ENCODE measurements around the gene GALNS.
"Not testable (repeated sequence)": the region's sequence is repeated elsewhere in the genome, so short reads cannot be mapped to it uniquely, and the experiment has no call there.

The GALNS gene

DNA sequence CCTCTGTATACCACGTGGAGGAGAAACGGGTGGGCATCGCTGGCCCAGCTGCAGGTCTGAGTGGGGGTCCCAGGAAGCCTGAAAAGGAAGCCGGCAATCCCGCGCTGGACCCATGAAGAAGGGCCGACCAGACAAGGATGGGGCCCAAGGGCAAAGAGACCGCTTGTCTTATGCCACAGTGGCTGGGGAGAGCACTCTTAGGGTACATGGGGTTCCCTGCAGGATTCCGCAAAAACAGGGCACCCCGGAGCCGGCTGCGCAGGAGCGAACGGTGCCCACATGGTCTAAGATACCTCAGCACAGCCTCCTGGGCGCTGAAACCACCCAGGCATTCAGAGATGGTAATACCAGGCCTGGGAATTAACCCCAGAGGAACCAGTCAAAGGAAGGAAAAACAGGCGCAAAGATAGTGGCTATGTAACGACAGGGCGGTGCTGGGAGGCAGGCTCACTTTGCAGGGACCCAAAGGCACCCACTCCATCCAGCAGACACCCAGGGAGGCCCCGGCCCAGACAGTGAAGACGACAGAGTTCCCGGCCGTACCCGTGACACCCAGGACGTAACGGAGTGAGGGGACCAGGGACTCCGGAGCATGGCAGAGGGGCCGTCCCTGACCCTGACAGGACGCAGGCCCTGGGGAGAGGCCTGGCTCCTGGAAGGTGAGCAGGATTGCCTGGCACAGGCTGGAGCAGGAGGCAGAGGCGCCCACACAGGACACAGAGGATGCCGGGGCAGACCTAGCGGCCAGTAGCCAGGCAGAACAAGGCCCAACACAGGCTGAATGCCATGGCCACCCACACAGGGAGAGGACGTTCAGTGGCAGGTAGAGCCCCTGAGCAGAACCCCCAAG, 82.0 kb downstream of the GALNS start:
- no peak overlapping the region for H3K4me3 ChIP-seq (ENCODE audit: low read depth, low read length)
- TF ChIP-seq, protein P1, sequence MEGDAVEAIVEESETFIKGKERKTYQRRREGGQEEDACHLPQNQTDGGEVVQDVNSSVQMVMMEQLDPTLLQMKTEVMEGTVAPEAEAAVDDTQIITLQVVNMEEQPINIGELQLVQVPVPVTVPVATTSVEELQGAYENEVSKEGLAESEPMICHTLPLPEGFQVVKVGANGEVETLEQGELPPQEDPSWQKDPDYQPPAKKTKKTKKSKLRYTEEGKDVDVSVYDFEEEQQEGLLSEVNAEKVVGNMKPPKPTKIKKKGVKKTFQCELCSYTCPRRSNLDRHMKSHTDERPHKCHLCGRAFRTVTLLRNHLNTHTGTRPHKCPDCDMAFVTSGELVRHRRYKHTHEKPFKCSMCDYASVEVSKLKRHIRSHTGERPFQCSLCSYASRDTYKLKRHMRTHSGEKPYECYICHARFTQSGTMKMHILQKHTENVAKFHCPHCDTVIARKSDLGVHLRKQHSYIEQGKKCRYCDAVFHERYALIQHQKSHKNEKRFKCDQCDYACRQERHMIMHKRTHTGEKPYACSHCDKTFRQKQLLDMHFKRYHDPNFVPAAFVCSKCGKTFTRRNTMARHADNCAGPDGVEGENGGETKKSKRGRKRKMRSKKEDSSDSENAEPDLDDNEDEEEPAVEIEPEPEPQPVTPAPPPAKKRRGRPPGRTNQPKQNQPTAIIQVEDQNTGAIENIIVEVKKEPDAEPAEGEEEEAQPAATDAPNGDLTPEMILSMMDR (IDR thresholded peaks at IDR 0.05; ENCODE audit: borderline replicate concordance, insufficient read depth, low read depth, low read length): no peak

- H3K4me3 ChIP-seq (ENCODE audit: low read depth, low read length): no peak overlapping the region
- TF ChIP-seq, protein P1 (IDR thresholded peaks at IDR 0.05; ENCODE audit: borderline replicate concordance, insufficient read depth, low read depth, low read length): no peak
Observed at GRCh38 chr16:88773812-88774291, 82.9 kb downstream of the GALNS start.

DNA sequence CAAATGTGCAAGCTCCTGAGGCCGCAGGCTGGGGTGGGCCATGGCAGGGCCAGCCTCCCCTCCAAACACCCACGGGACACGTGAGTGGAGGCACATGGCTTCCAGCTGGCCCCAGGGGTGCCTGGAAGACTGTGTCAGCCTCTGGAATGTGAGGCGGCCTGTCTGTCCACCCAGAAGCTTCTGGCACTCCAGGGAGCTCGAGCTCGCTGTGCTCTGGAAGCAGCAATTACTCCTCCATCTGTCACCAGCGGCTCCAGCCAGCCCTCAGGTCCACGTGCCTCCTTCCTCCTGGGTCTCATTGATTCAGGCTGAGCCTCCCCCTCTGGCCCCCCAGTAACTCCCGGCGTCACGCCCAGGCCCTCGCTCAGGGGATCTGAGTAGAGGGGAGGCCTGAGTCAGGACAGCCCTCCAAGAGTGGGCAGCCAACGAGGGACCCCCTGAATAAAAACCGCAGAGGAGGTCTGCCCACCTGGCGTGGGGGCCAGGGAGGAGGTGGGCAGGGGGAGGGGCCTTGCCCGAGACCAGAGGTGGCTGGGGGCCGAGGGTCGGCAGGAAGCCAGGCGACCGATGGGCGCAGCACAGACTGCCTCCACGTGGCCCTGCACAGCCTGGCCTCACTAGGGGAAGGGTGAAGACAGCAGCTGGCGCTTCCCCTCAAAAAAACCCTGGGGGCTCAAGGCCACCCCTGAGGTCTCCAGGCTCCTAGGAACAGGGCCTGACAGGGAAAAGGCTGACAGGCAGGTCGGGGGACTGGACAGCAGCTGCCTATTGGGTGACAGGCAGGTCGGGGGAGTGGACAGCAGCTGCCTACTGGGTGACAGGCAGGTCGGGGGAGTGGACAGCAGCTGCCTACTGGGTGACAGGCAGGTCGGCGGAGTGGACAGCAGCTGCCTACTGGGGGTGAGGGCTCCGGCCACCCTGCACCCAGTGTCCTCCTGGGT, 83.6 kb downstream of the GALNS start:
- TF ChIP-seq, protein P1 (IDR thresholded peaks at IDR 0.05; ENCODE audit: borderline replicate concordance, insufficient read depth, low read depth, low read length): no peak
- H3K4me3 ChIP-seq (ENCODE audit: low read depth, low read length): no peak overlapping the region

DNA sequence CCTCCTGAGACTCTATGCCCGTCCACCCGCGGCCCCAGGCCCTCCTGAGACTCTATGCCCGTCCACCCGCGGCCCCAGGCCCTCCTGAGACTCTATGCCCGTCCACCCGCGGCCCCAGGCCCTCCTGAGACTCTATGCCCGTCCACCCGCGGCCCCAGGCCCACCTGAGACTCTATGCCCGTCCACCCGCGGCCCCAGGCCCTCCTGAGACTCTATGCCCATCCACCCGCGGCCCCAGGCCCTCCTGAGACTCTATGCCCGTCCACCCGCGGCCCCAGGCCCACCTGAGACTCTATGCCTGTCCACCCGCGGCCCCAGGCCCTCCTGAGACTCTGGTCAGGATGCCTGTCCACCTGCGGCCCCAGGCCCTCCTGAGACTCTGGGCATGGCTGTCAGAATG, 85.0 kb downstream of the GALNS start:
- not testable (repeated sequence) for H3K4me3 ChIP-seq (ENCODE audit: low read depth, low read length)

- TF ChIP-seq, protein P1 (IDR thresholded peaks at IDR 0.05; ENCODE audit: borderline replicate concordance, insufficient read depth, low read depth, low read length): no peak
- H3K4me3 ChIP-seq (ENCODE audit: low read depth, low read length): no peak overlapping the region
Observed at GRCh38 chr16:88771294-88771772, 85.4 kb downstream of the GALNS start.

DNA sequence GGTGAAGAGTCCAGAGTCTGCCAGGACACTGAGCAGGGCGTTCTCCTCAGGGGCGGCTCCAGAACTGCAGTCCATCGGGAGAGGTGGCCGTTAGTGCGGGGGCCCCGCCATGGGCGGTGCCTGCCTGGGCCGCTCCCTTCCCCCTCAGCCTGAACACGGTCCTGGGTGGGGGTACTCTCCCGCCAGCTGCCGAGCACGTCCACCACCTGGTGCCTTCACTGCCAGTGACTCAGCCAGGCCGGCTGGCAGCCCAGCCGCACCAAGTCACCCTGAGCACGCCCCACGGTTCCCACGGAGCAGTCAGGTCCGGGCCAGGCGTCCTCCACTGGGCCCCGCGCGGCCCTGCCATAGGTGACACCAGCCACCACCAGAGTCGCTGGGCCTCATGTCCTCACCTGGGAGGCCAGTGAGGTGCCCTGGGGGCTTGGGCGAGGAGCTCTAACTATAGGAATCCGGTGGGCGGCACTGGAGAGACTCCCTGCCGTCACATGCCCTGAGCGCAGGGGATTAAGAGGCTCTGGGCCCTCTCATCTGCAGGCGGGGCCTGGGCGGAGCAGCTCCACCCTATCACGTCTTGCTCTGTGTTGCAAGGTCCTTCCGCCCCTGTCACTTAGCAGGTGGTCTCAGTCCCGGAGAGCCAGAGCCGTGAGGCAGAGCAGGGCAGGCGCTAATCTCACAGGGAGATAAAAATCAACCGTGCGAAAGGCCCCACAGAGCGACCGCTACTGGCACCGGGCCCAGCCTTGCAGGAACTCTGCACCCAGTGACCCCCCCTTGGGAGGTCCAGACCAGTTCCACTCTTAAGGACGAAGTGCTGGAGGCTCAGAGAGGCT, 86.1 kb downstream of the GALNS start:
- H3K4me3 ChIP-seq (ENCODE audit: low read depth, low read length): no peak overlapping the region
- TF ChIP-seq, protein P1 (IDR thresholded peaks at IDR 0.05; ENCODE audit: borderline replicate concordance, insufficient read depth, low read depth, low read length): no peak
